ENCODE results near the gene BMPER.

Gene BMPER

DNA sequence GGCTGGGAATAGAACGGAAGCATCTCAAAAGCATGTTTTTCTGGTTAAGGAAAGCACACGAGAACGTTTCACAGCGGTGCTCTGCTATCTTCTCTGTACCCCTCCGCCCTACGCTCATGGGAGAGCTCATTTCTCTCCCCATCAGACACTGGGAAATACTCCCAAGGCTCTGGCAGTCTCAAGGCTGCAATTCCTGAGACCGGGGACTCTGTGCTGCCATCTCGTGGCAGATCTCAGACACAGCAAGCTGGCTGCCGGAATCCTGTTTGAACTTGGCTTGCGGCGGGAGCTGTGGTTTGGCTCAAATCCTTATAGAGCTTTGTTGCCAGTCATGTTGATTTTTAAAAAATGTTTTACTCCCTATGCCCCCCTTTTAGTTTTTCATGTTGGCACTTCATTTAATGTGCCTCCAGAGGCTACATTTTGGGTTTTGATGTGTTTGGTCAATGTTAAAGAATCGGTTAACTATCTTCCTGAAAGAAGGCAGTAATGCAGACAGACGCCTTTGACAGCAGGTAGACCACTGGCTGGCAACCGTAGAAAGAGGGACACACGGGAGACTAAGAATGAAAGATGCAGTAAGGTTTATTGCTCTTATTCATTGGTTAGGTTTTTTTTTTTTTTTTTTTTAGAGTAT lies 27.6 kb downstream of the BMPER start:
- no peak overlapping the region for H3K4me3 ChIP-seq (ENCODE audit: low read length)
- TF ChIP-seq, protein P1, sequence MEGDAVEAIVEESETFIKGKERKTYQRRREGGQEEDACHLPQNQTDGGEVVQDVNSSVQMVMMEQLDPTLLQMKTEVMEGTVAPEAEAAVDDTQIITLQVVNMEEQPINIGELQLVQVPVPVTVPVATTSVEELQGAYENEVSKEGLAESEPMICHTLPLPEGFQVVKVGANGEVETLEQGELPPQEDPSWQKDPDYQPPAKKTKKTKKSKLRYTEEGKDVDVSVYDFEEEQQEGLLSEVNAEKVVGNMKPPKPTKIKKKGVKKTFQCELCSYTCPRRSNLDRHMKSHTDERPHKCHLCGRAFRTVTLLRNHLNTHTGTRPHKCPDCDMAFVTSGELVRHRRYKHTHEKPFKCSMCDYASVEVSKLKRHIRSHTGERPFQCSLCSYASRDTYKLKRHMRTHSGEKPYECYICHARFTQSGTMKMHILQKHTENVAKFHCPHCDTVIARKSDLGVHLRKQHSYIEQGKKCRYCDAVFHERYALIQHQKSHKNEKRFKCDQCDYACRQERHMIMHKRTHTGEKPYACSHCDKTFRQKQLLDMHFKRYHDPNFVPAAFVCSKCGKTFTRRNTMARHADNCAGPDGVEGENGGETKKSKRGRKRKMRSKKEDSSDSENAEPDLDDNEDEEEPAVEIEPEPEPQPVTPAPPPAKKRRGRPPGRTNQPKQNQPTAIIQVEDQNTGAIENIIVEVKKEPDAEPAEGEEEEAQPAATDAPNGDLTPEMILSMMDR (conservative IDR thresholded peaks at IDR 0.05; ENCODE audit: low read depth, low read length): peak; percentile 99
- DNase-seq (ENCODE audit: low read depth): peak; percentile 40

GRCh38 chr7:33933611-33934281 lies 28.4 kb downstream of the BMPER start:
- H3K4me3 ChIP-seq (ENCODE audit: low read length): no peak overlapping the region
- DNase-seq (ENCODE audit: low read depth): peak; percentile 26
- TF ChIP-seq, protein P1 (conservative IDR thresholded peaks at IDR 0.05; ENCODE audit: low read depth, low read length): no peak

DNA sequence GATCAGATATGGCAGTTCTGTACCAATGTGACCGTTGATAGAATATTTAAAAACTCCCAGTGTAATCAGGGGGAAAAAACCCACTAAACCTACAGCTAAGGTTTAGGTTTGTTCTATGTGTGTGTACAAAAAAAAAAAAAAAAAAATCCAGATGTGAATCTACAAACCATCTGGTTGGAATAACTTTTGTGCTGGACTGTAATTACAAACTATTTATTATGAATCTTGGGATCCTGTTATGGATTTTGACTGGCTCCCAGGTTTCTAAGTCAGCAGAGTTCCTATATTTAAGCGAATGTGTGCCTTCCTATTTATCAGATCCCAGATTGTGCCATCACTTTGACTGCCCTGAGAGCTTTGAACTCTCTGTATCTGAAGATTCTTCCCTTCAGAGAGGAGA lies 29.1 kb downstream of the BMPER start:
- DNase-seq (ENCODE audit: low read depth): no peak
- H3K4me3 ChIP-seq (ENCODE audit: low read length): no peak overlapping the region
- TF ChIP-seq, protein P1 (conservative IDR thresholded peaks at IDR 0.05; ENCODE audit: low read depth, low read length): no peak

GRCh38 chr7:33936503-33936902 lies 31.2 kb downstream of the BMPER start:
- TF ChIP-seq, protein P1 (conservative IDR thresholded peaks at IDR 0.05; ENCODE audit: low read depth, low read length): no peak
- H3K4me3 ChIP-seq (ENCODE audit: low read length): no peak overlapping the region
- DNase-seq (ENCODE audit: low read depth): no peak

DNA sequence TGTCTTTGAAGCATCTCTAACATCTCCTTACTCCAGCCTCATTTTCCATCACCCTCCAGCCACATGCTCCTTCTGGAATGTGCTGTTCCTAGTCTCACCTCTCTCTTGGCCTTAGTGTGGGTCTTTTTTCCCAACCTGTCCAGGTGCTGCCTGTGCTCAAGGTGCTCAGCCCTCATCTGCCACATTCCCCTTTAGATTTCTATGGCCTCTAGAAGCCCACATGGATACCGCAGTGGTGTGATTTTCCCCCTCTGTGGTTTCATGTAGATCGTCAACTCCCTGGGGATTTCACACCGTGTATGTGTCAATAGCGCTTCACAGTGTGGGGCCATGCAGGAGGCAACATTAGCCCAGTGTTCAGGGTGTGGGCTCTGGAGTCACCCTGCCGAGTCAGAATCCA lies 32.5 kb downstream of the BMPER start:
- TF ChIP-seq, protein P1 (conservative IDR thresholded peaks at IDR 0.05; ENCODE audit: low read depth, low read length): no peak
- no peak overlapping the region for H3K4me3 ChIP-seq (ENCODE audit: low read length)

GRCh38 chr7:33939121-33939520 lies 33.8 kb downstream of the BMPER start:
- DNase-seq (ENCODE audit: low read depth): no peak
- no peak overlapping the region for H3K4me3 ChIP-seq (ENCODE audit: low read length)
- TF ChIP-seq, protein P1 (conservative IDR thresholded peaks at IDR 0.05; ENCODE audit: low read depth, low read length): no peak

More for the DNA sequence above, 32.5 kb downstream of the BMPER start:
- no peak for DNase-seq (ENCODE audit: low read depth)

DNA sequence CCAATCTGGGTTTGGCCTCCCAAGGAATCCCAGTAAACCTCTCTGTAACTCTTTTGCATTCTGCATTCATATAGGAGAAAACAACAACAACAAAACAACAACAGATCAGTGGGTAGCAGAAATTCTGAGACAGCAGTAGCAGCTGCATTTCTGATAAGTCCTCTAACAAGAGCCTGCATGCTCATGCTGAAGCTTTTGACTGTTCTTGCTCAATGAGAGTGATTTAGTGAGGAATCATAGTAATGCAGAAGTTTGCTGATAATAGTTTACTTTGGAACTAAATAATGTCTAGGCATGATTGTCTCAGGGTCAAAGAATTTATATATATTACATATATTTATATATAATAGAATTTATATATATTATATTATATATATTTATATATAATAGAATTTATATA lies 35.2 kb downstream of the BMPER start:
- TF ChIP-seq, protein P1 (conservative IDR thresholded peaks at IDR 0.05; ENCODE audit: low read depth, low read length): no peak
- DNase-seq (ENCODE audit: low read depth): no peak
- no peak overlapping the region for H3K4me3 ChIP-seq (ENCODE audit: low read length)

All from retinal pigment epithelial cell (primary cell).